HUES48 (cell line): Measurements from ENCODE around the gene RAI1.

Source experiments
- H3K27ac ChIP-seq: one replicate; pipeline ENCODE4 v1.7.0; 2013; ENCODE audit warnings: low read depth, low read length, inconsistent platforms
- H3K27me3 ChIP-seq: 2 replicates; pipeline ENCODE4 v1.6.1; 2013; ENCODE audit warnings: mild to moderate bottlenecking, low read length; ENCODE audit not compliant: control insufficient read depth, insufficient read depth
- H3K36me3 ChIP-seq: 2 replicates; pipeline ENCODE4 v1.6.1; 2013; ENCODE audit warnings: low read length; ENCODE audit not compliant: control insufficient read depth, insufficient read depth
- H3K4me1 ChIP-seq: 2 replicates; pipeline ENCODE4 v1.6.1; 2013; ENCODE audit warnings: mild to moderate bottlenecking, low read length; ENCODE audit not compliant: control insufficient read depth, insufficient read depth
- H3K4me3 ChIP-seq: 2 replicates; pipeline ENCODE4 v1.5.1; 2013; ENCODE audit warnings: mild to moderate bottlenecking, low read depth, low read length
- H3K9ac ChIP-seq: 2 replicates; pipeline ENCODE4 v1.6.1; 2013; ENCODE audit warnings: mild to moderate bottlenecking, low read depth, low read length, moderate library complexity
- H3K9me3 ChIP-seq: 2 replicates; pipeline ENCODE4 v1.6.1; 2013; ENCODE audit warnings: low read length; ENCODE audit not compliant: control insufficient read depth, insufficient read depth

RAI1 gene

GRCh38 chr17:17722906-17723353, 41.7 kb downstream of the RAI1 start:
- H3K9ac ChIP-seq: no peak overlapping the region
- peaks cover 28% of the 10 kb centered on the region; the same call in 1 of the 2 replicates for H3K4me1 ChIP-seq
- peak overlapping the region; percentile 28; the same call in 1 of the 2 replicates for H3K4me3 ChIP-seq

GRCh38 chr17:17723354-17724261, 42.4 kb downstream of the RAI1 start:
- H3K27me3 ChIP-seq: peaks cover 99% of the 10 kb centered on the region
- H3K4me3 ChIP-seq: peak overlapping the region; percentile 68
- H3K27ac ChIP-seq: peak overlapping the region; percentile 62

More at GRCh38 chr17:17722906-17723353, 41.7 kb downstream of the RAI1 start:
- Histone ChIP-seq H3K36me3 (no peaks in the 10 kb centered on the region), H3K27me3 (peaks cover 99% of the 10 kb centered on the region), H3K9me3 (no peaks in the 10 kb centered on the region), H3K27ac (no peak overlapping the region)

GRCh38 chr17:17724307-17725010, 43.2 kb downstream of the RAI1 start:
- Histone ChIP-seq H3K9ac (no peak overlapping the region), H3K27me3 (peaks cover 99% of the 10 kb centered on the region), H3K4me3 (peak overlapping the region; percentile 68), H3K9me3 (no peaks in the 10 kb centered on the region), H3K27ac (peak overlapping the region; percentile 62), H3K36me3 (no peaks in the 10 kb centered on the region), H3K4me1 (peaks cover 30% of the 10 kb centered on the region; the same call in 1 of the 2 replicates)

More at GRCh38 chr17:17723354-17724261, 42.4 kb downstream of the RAI1 start:
- Histone ChIP-seq H3K4me1 (peaks cover 30% of the 10 kb centered on the region; the same call in 1 of the 2 replicates), H3K9me3 (no peaks in the 10 kb centered on the region), H3K9ac (no peak overlapping the region), H3K36me3 (no peaks in the 10 kb centered on the region)

GRCh38 chr17:17725011-17725751, 43.9 kb downstream of the RAI1 start:
- peaks cover 30% of the 10 kb centered on the region; the same call in 1 of the 2 replicates for H3K4me1 ChIP-seq
- H3K4me3 ChIP-seq: peak overlapping the region; percentile 68
- H3K9me3 ChIP-seq: no peaks in the 10 kb centered on the region
- H3K36me3 ChIP-seq: no peaks in the 10 kb centered on the region
- peaks cover 99% of the 10 kb centered on the region for H3K27me3 ChIP-seq
- H3K27ac ChIP-seq: peak overlapping the region; percentile 61
- H3K9ac ChIP-seq: no peak overlapping the region

- H3K9ac ChIP-seq: no peak overlapping the region
- peaks cover 30% of the 10 kb centered on the region; the same call in 1 of the 2 replicates for H3K4me1 ChIP-seq
- peaks cover 97% of the 10 kb centered on the region for H3K27me3 ChIP-seq
- no peaks in the 10 kb centered on the region for H3K9me3 ChIP-seq
- no peak overlapping the region for H3K4me3 ChIP-seq
- no peaks in the 10 kb centered on the region for H3K36me3 ChIP-seq
- no peak overlapping the region for H3K27ac ChIP-seq
Observed at GRCh38 chr17:17725752-17726457, 44.6 kb downstream of the RAI1 start.

GRCh38 chr17:17726458-17727060, 45.3 kb downstream of the RAI1 start:
- no peak overlapping the region for H3K4me3 ChIP-seq

GRCh38 chr17:17727111-17727659, 45.9 kb downstream of the RAI1 start:
- Histone ChIP-seq H3K27ac (no peak overlapping the region), H3K9me3 (no peaks in the 10 kb centered on the region), H3K4me3 (no peak overlapping the region), H3K36me3 (no peaks in the 10 kb centered on the region), H3K9ac (no peak overlapping the region), H3K27me3 (peaks cover 84% of the 10 kb centered on the region), H3K4me1 (peaks cover 30% of the 10 kb centered on the region; the same call in 1 of the 2 replicates)

More at GRCh38 chr17:17726458-17727060, 45.3 kb downstream of the RAI1 start:
- H3K27me3 ChIP-seq: peaks cover 90% of the 10 kb centered on the region
- H3K4me1 ChIP-seq: peaks cover 30% of the 10 kb centered on the region; the same call in 1 of the 2 replicates
- no peak overlapping the region for H3K27ac ChIP-seq
- no peaks in the 10 kb centered on the region for H3K9me3 ChIP-seq
- H3K9ac ChIP-seq: no peak overlapping the region
- H3K36me3 ChIP-seq: no peaks in the 10 kb centered on the region

GRCh38 chr17:17728146-17728545, 46.9 kb downstream of the RAI1 start:
- H3K27ac ChIP-seq: no peak overlapping the region

GRCh38 chr17:17728550-17729251, 47.4 kb downstream of the RAI1 start:
- no peak overlapping the region for H3K27ac ChIP-seq
- H3K4me3 ChIP-seq: no peak overlapping the region
- H3K4me1 ChIP-seq: peaks cover 20% of the 10 kb centered on the region; the same call in 1 of the 2 replicates
- no peaks in the 10 kb centered on the region for H3K36me3 ChIP-seq
- H3K27me3 ChIP-seq: peaks cover 75% of the 10 kb centered on the region
- no peaks in the 10 kb centered on the region for H3K9me3 ChIP-seq
- no peak overlapping the region for H3K9ac ChIP-seq

More at GRCh38 chr17:17728146-17728545, 46.9 kb downstream of the RAI1 start:
- H3K27me3 ChIP-seq: peaks cover 75% of the 10 kb centered on the region
- no peak overlapping the region for H3K4me3 ChIP-seq
- H3K9me3 ChIP-seq: no peaks in the 10 kb centered on the region
- no peaks in the 10 kb centered on the region for H3K36me3 ChIP-seq
- no peak overlapping the region for H3K9ac ChIP-seq
- peaks cover 21% of the 10 kb centered on the region; the same call in 1 of the 2 replicates for H3K4me1 ChIP-seq
